ENCODE data around the gene CREB5. TPM values are rescaled to one million over a fixed set of nuclear protein-coding genes. Genes with fewer than 3 reads are reported as not detected.

Gene CREB5
- total and polyA plus RNA-seq, 2 of the 13 experiments (the other 11 are each of a cell fraction or from before 2014, with no cell fraction given), result 0.38 to 0.71 TPM

DNA sequence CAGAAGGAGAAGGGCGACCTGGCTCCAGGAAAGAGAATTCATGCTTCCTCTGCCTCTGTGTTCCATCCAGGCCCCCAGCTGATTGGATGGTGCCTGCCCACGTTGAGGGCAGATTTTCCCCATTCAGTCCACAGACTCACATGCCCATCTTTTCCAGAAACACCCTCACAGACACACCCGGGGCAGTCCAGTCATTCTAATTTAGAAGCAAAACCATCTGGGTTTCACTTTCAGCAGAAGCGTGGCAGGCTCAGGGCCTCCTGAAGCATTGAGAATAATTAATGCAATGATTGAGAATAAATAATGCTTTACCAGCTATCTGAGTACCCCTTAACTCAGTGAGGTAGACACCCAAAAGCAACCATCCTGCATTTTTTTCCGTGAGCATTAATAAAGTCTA lies 30.2 kb upstream of the CREB5 start (continued):
- TF ChIP-seq ZNF678 (CRISPR knock-in tag; IDR thresholded peaks at IDR 0.05) (no peak), FUBP1 (CRISPR knock-in tag; IDR thresholded peaks at IDR 0.05; ENCODE audit: borderline replicate concordance) (no peak), RFXANK (CRISPR knock-in tag; IDR thresholded peaks at IDR 0.05) (no peak), GTF3A (CRISPR knock-in tag; conservative IDR thresholded peaks at IDR 0.05) (no peak), ZNF451 (CRISPR knock-in tag; IDR thresholded peaks at IDR 0.05) (no peak), ZNF276 (CRISPR knock-in tag; IDR thresholded peaks at IDR 0.05; ENCODE audit: low read depth) (no peak), BCL6 (CRISPR knock-in tag; IDR thresholded peaks at IDR 0.05) (no peak), PRPF4 (IDR thresholded peaks at IDR 0.05; ENCODE audit: low read depth, low read length, poor library complexity, severe bottlenecking) (no peak)

DNA sequence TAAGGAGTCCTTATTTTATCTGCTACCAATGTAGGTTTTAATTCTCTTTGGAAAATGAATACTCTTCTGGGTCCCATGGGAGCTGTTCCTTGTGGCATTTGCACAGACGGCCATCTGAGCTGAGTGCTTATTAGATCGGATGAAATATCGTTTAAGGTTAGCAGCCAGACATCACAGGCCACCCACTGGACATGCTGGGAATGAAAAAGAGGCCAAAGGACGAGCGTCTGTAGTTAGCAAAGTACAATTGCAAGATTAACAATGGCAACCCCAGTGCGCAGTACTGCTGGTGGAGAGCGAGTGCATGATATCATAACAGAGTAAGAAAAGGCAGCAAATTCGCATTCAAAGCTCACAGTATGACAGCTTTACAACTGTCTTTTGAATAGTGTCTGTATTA lies 28.3 kb upstream of the CREB5 start:
- ATAC-seq (no peak), DNase-seq (ENCODE audit: low spot score) (no peak), FAIRE-seq (no peak)
- in situ Hi-C loops (cut with HindIII; ENCODE audit: extremely low pct_ligation_motif_present, low pct_unique_long_range_greater_than_20kb), result loop anchor here (5.0 kb wide), 1 partner anchor 468 kb away; no protein-coding TSS in a partner anchor
- no peak overlapping the region for H3K4me3 ChIP-seq (replicated peaks in 1 of 3; ENCODE audit: insufficient read depth in 1 of 3, low read depth in 2 of 3, low read length in 3 of 3)
- no peaks in the 10 kb centered on the region for H3K9me3 ChIP-seq (ENCODE audit: low read length)
- H4K20me1 ChIP-seq (ENCODE audit: insufficient read depth, low read length), result no peaks in the 10 kb centered on the region
- no peak overlapping the region for H3K4me2 ChIP-seq (ENCODE audit: low read depth, low read length)
- H3K9ac ChIP-seq (ENCODE audit: insufficient read depth, low read depth, low read length), result no peak overlapping the region
- H3K27ac ChIP-seq (ENCODE audit: extremely low read length, insufficient read depth, low read length), result no peak overlapping the region
- TF ChIP-seq ZKSCAN5 (CRISPR knock-in tag; IDR thresholded peaks at IDR 0.05), result no peak
- H3K4me1 ChIP-seq (ENCODE audit: insufficient read depth, low read length), result no peaks in the 10 kb centered on the region
- H2AFZ ChIP-seq (ENCODE audit: low read length), result no peak overlapping the region
- CTCF ChIA-PET (ENCODE audit: low intra/inter-chr PET ratio, low total read pairs), result no interaction called here
- intact Hi-C loops (cut with micrococcal nuclease; ENCODE audit: unreplicated experiment), result no loop called here
- POLR2A ChIA-PET, result no interaction called here
- no peaks in the 10 kb centered on the region; a peak in 1 of 5 replicates for H3K27me3 ChIP-seq (ENCODE audit: control insufficient read depth in 1 of 2, insufficient read depth in 2 of 2, low read length in 2 of 2)
- H3K79me2 ChIP-seq (ENCODE audit: insufficient read depth, low read length), result no peaks in the 10 kb centered on the region
- no TSS peak for BruUV-seq (replicated peaks)
- H3K36me3 ChIP-seq (replicated peaks in 1 of 2; ENCODE audit: control insufficient read depth in 1 of 2, insufficient read depth in 2 of 2, low read length in 2 of 2), result no peaks in the 10 kb centered on the region
- WGBS (ENCODE audit: low lambda C conversion rate), result 23% methylated on average over 8 of the region's 8 CpGs
